GM12878 (cell line): ENCODE results near the gene ITPR2. TPM values are rescaled to one million over a fixed set of nuclear protein-coding genes. Genes with fewer than 3 reads are reported as not detected.

Experiments
- ATAC-seq: fragments of 200-7000 bp; cut with Tn5 transposase; 3 replicates; pipeline ENCODE4 v1.9.1; 2020; ENCODE audit warnings: mild to moderate bottlenecking, moderate library complexity
- BruUV-seq: library from RNA; stranded (reverse); fragments of 400-500 nt; replicated peaks from 2 replicates; lab custom pipeline; 2021; lab: Mats Ljungman, UMichigan
- CTCF ChIA-PET: fragments of 300-600 bp; sonication (Branson Sonifier 250); formaldehyde crosslinking; extraction: SDS; loops from one replicate; lab custom pipeline; 2021; ENCODE audit warnings: inconsistent platforms; lab: Yijun Ruan, JAX
- POLR2A ChIA-PET: fragments of 350-600 bp; formaldehyde crosslinking; extraction: SDS; loops from one replicate; lab custom pipeline; 2021; ENCODE audit warnings: inconsistent platforms; lab: Charles Lee
- RAD21 ChIA-PET: fragments of 300-600 bp; sonication (Branson Sonifier 250); formaldehyde crosslinking; loops from one replicate; lab custom pipeline; 2023; ENCODE audit warnings: antibody characterized with exemption; ENCODE audit not compliant: unreplicated experiment; lab: Charles Lee
- SMC1A ChIA-PET: fragments of 300-600 bp; sonication (Branson Sonifier 250); formaldehyde crosslinking; loops from one replicate; lab custom pipeline; 2023; ENCODE audit not compliant: unreplicated experiment, uncharacterized antibody; lab: Charles Lee
- DNase-seq: peaks from one replicate; pipeline ENCODE4 v3.0.0-alpha.2; 2011; ENCODE audit warnings: low read depth, low spot score
- FAIRE-seq: peaks from 3 replicates; lab custom pipeline; 2011; peaks lifted over from hg19 to GRCh38; lab: Jason Lieb, UNC
- H2AFZ ChIP-seq: 2 replicates; pipeline ENCODE4 v1.6.0; 2011; ENCODE audit warnings: low read depth, low read length, control low read depth; ENCODE audit not compliant: control insufficient read depth
- H3K27ac ChIP-seq: 2 replicates; pipeline ENCODE4 v1.5.1; 2011; ENCODE audit warnings: control low read depth; ENCODE audit not compliant: control insufficient read depth, insufficient read depth
- H3K27me3 ChIP-seq, 2 experiments: replicated peaks in 1 of 2; 2 replicates each; pipeline versions ENCODE4 v1.6.0 to v1.6.1; 2011; ENCODE audit warnings: low read length in 1 of 2; ENCODE audit not compliant: control insufficient read depth in 2 of 2, insufficient read depth in 2 of 2
- H3K36me3 ChIP-seq, 2 experiments: 2 replicates each; pipeline ENCODE4 v1.5.1; 2011; ENCODE audit warnings: low read length in 1 of 2; ENCODE audit not compliant: control insufficient read depth in 2 of 2, insufficient read depth in 2 of 2
- H3K4me1 ChIP-seq: 2 replicates; pipeline ENCODE4 v1.6.1; 2011; ENCODE audit warnings: mild to moderate bottlenecking, low read length, moderate library complexity, mixed read lengths; ENCODE audit not compliant: control insufficient read depth, insufficient read depth
- H3K4me2 ChIP-seq: 2 replicates; pipeline ENCODE4 v1.6.0; 2011; ENCODE audit warnings: control low read depth; ENCODE audit not compliant: control insufficient read depth, insufficient read depth
- H3K4me3 ChIP-seq: fragments of 200-600 bp; sonication (generic); 2 replicates; pipeline ENCODE4 v1.5.1; 2016
- H3K79me2 ChIP-seq: 2 replicates; pipeline ENCODE4 v1.6.0; 2011; ENCODE audit warnings: low read length; ENCODE audit not compliant: control insufficient read depth, insufficient read depth
- H3K9ac ChIP-seq: 2 replicates; pipeline ENCODE4 v1.8.0; 2011; ENCODE audit warnings: low read length, control low read depth, mixed read lengths; ENCODE audit not compliant: control insufficient read depth, insufficient read depth
- H3K9me3 ChIP-seq: replicated peaks from 3 replicates; pipeline ENCODE4 v1.5.1; 2011; ENCODE audit warnings: mild to moderate bottlenecking, low read length; ENCODE audit not compliant: control insufficient read depth, insufficient read depth
- H4K20me1 ChIP-seq: 2 replicates; pipeline ENCODE4 v1.6.0; 2011; ENCODE audit not compliant: control insufficient read depth, insufficient read depth
- BACH1 ChIP-seq: fragments of 450-650 bp; IDR thresholded peaks from 2 replicates; pipeline ENCODE4 v1.6.1; 2017; ENCODE audit warnings: mild to moderate bottlenecking, borderline replicate concordance
- ELK1 ChIP-seq: IDR thresholded peaks from 2 replicates; pipeline ENCODE4 v1.6.1; 2012; ENCODE audit warnings: low read depth, low read length, improper control_type of control experiment
- EZH2 ChIP-seq: IDR thresholded peaks from 2 replicates; pipeline ENCODE4 v1.6.1; 2012; ENCODE audit warnings: low read depth, mild to moderate bottlenecking, control low read depth, inconsistent platforms, low read length, borderline replicate concordance; ENCODE audit not compliant: control insufficient read depth
- IRF4 ChIP-seq: IDR thresholded peaks from 2 replicates; pipeline ENCODE4 v1.6.1; 2011; ENCODE audit warnings: low read depth, low read length
- KLF5 ChIP-seq: fragments of 450-650 bp; IDR thresholded peaks from 2 replicates; pipeline ENCODE4 v1.6.1; 2014; ENCODE audit warnings: mild to moderate bottlenecking; ENCODE audit not compliant: partially characterized antibody
- MYB ChIP-seq: fragments of 150-350 bp; IDR thresholded peaks from 2 replicates; pipeline ENCODE4 v1.6.1; 2014; ENCODE audit warnings: mild to moderate bottlenecking, low read depth, low read length, borderline replicate concordance
- PBX3 ChIP-seq: IDR thresholded peaks from 2 replicates; pipeline ENCODE4 v1.6.1; 2011; ENCODE audit warnings: mild to moderate bottlenecking, low read depth, low read length, moderate library complexity; ENCODE audit not compliant: insufficient replicate concordance
- ZNF217 ChIP-seq: fragments of 450-650 bp; IDR thresholded peaks from 2 replicates; pipeline ENCODE4 v1.6.1; 2017; ENCODE audit warnings: antibody characterized with exemption, mild to moderate bottlenecking
- WGBS: methylation state at CpG from one replicate; pipeline ENCODE4 v1.1.6; 2016; ENCODE audit warnings: low lambda C conversion rate; ENCODE audit not compliant: insufficient replicate concordance, insufficient coverage; ENCODE audit errors: missing lambda C conversion rate; 5-methylcytosine and 5-hydroxymethylcytosine counted together
- in situ Hi-C: fragments of 300-500 bp; cut with MboI; formaldehyde crosslinking; loops from 9 replicates; pipeline ENCODE4 v1.14.3; 2018; ENCODE audit warnings: mixed read lengths
- intact Hi-C: fragments of 100-400 bp; cut with micrococcal nuclease; formaldehyde crosslinking; loops from one replicate; pipeline ENCODE4 v1.14.2; 2022; ENCODE audit not compliant: unreplicated experiment
- polyA plus RNA-seq, 11 experiments: library from polyadenylated mRNA; depleted of rRNA in 4 of 11; unstranded in 6 of 11; stranded (reverse) in 5 of 11; fragments of >200 nt; fragmentation: Nextera tagmentation in 4 of 11; fragmentation: Illumina TruSeq in 1 of 11; extraction: Ambion mirVana in 4 of 11; extraction: Trizol in 1 of 11; gene quantifications; 1 replicate in 1 of 11; 2 replicates in 10 of 11; pipeline versions ENCODE4 v1.2.1 to v1.2.3, GENCODE V29; 2011 to 2016; ENCODE audit warnings: inconsistent platforms in 2 of 11, missing spikeins in 2 of 11, low read depth in 1 of 11
- total RNA-seq, 4 experiments: library from RNA; depleted of rRNA in 3 of 4; stranded (reverse); fragments of >200 nt in 3 of 4; fragmentation: Illumina TruSeq in 1 of 4; extraction: Trizol in 1 of 4; gene quantifications; 2 replicates each; pipeline versions ENCODE4 v1.2.1 to v1.2.3, GENCODE V29; 2013 to 2021
- TF ChIP-seq, protein P1 (sequence below): fragments of 450-650 bp; formaldehyde crosslinking; IDR thresholded peaks from 2 replicates; pipeline ENCODE4 v1.4.0; 2022; ENCODE audit warnings: mild to moderate bottlenecking, moderate library complexity
- TF ChIP-seq, protein P2 (sequence below): IDR thresholded peaks from 2 replicates; pipeline ENCODE4 v1.6.1; 2012; ENCODE audit warnings: mild to moderate bottlenecking, low read depth, low read length
- TF ChIP-seq, protein P3 (sequence below): IDR thresholded peaks from 2 replicates; pipeline ENCODE4 v1.6.1; 2012; ENCODE audit warnings: low read length, inconsistent platforms

The ITPR2 gene
- total and polyA plus RNA-seq, 10 of the 15 experiments (the other 5 are each of a cell fraction or from before 2014, with no cell fraction given), result 7.5 to 76.2 (median 47.1) TPM

GRCh38 chr12:26608706-26609105 lies 224.3 kb downstream of the ITPR2 start (continued):
- TF ChIP-seq, protein P1, sequence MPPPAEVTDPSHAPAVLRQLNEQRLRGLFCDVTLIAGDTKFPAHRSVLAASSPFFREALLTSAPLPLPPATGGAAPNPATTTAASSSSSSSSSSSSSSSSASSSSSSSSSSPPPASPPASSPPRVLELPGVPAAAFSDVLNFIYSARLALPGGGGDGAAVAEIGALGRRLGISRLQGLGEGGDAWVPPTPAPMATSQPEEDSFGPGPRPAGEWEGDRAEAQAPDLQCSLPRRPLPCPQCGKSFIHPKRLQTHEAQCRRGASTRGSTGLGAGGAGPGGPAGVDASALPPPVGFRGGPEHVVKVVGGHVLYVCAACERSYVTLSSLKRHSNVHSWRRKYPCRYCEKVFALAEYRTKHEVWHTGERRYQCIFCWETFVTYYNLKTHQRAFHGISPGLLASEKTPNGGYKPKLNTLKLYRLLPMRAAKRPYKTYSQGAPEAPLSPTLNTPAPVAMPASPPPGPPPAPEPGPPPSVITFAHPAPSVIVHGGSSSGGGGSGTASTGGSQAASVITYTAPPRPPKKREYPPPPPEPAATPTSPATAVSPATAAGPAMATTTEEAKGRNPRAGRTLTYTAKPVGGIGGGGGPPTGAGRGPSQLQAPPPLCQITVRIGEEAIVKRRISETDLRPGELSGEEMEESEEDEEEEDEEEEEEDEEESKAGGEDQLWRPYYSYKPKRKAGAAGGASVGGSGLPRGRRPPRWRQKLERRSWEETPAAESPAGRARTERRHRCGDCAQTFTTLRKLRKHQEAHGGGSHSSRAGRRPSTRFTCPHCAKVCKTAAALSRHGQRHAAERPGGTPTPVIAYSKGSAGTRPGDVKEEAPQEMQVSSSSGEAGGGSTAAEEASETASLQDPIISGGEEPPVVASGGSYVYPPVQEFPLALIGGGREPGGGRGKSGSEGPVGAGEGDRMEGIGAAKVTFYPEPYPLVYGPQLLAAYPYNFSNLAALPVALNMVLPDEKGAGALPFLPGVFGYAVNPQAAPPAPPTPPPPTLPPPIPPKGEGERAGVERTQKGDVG (CRISPR knock-in tag), result no peak
- TF ChIP-seq KLF5 (no peak), MYB (no peak)
- TF ChIP-seq, protein P2, sequence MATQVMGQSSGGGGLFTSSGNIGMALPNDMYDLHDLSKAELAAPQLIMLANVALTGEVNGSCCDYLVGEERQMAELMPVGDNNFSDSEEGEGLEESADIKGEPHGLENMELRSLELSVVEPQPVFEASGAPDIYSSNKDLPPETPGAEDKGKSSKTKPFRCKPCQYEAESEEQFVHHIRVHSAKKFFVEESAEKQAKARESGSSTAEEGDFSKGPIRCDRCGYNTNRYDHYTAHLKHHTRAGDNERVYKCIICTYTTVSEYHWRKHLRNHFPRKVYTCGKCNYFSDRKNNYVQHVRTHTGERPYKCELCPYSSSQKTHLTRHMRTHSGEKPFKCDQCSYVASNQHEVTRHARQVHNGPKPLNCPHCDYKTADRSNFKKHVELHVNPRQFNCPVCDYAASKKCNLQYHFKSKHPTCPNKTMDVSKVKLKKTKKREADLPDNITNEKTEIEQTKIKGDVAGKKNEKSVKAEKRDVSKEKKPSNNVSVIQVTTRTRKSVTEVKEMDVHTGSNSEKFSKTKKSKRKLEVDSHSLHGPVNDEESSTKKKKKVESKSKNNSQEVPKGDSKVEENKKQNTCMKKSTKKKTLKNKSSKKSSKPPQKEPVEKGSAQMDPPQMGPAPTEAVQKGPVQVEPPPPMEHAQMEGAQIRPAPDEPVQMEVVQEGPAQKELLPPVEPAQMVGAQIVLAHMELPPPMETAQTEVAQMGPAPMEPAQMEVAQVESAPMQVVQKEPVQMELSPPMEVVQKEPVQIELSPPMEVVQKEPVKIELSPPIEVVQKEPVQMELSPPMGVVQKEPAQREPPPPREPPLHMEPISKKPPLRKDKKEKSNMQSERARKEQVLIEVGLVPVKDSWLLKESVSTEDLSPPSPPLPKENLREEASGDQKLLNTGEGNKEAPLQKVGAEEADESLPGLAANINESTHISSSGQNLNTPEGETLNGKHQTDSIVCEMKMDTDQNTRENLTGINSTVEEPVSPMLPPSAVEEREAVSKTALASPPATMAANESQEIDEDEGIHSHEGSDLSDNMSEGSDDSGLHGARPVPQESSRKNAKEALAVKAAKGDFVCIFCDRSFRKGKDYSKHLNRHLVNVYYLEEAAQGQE, result no peak

DNA sequence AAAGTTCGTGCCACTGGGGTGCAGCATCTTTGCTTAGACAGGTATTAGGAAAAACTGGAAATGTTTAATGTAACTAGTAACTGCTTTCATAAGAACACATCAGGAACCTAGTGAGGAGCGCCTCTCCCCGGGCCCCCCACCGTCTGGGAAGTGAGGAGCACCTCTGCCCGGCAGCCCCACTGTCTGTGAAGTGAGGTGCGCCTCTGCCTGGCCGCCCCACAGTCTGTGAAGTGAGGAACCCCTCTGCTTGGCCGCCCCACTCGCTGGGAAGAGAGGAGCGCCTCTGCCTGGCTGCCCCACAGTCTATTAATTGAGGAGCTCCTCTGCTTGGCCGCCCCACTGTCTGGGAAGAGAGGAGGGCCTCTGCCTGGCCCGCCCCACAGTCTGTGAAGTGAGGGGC lies 224.7 kb downstream of the ITPR2 start:
- Histone ChIP-seq H3K79me2 (no peaks in the 10 kb centered on the region), H3K4me3 (no peak overlapping the region), H3K9ac (no peak overlapping the region), H3K4me1 (no peaks in the 10 kb centered on the region), H3K36me3 (peaks cover 0 to 6% of the 10 kb centered on the region in 2 experiments; a peak in 3 of 4 replicates), H4K20me1 (no peaks in the 10 kb centered on the region), H3K9me3 (no peaks in the 10 kb centered on the region), H2AFZ (no peak overlapping the region), H3K27ac (no peak overlapping the region), H3K27me3 (no peaks in the 10 kb centered on the region), H3K4me2 (no peak overlapping the region)
- BruUV-seq, result no TSS peak
- RAD21 ChIA-PET, result no interaction called here
- FAIRE-seq, result no peak
- no peak for ATAC-seq
- SMC1A ChIA-PET, result no interaction called here
- in situ Hi-C loops (no loop called here), intact Hi-C loops (no loop called here)
- CTCF ChIA-PET, result interaction anchor here (1.2 kb wide), 1 partner anchor 489 kb away, joined by 4 read pairs; no protein-coding TSS in a partner anchor
- 94% methylated on average over 12 of the region's 12 CpGs for WGBS
- POLR2A ChIA-PET, result no interaction called here
- DNase-seq, result no peak
- TF ChIP-seq, protein P3, sequence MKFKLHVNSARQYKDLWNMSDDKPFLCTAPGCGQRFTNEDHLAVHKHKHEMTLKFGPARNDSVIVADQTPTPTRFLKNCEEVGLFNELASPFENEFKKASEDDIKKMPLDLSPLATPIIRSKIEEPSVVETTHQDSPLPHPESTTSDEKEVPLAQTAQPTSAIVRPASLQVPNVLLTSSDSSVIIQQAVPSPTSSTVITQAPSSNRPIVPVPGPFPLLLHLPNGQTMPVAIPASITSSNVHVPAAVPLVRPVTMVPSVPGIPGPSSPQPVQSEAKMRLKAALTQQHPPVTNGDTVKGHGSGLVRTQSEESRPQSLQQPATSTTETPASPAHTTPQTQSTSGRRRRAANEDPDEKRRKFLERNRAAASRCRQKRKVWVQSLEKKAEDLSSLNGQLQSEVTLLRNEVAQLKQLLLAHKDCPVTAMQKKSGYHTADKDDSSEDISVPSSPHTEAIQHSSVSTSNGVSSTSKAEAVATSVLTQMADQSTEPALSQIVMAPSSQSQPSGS, result no peak
- TF ChIP-seq ELK1 (no peak), ZNF217 (no peak), BACH1 (no peak), IRF4 (no peak), EZH2 (no peak), PBX3 (no peak)
